ENCODE measurements around the gene RPL26.

- TF ChIP-seq CTCF (IDR thresholded peaks at IDR 0.05) (no peak), POLR2A (IDR thresholded peaks at IDR 0.05) (no peak)
These were observed 17.9 kb downstream of the RPL26 start for GRCh38 chr17:8365143-8365542.

Data from testis (tissue), 2 donors.